Cortex of kidney (tissue), 1 donor: ENCODE data around the gene EXOC2.
"Not testable (repeated sequence)": the region's sequence is repeated elsewhere in the genome, so short reads cannot be mapped to it uniquely, and the experiment has no call there.

Experiments used
- DNase-seq: peaks from one replicate; lab custom pipeline; 2025; lab: John Stamatoyannopoulos, UW

EXOC2 gene

DNA sequence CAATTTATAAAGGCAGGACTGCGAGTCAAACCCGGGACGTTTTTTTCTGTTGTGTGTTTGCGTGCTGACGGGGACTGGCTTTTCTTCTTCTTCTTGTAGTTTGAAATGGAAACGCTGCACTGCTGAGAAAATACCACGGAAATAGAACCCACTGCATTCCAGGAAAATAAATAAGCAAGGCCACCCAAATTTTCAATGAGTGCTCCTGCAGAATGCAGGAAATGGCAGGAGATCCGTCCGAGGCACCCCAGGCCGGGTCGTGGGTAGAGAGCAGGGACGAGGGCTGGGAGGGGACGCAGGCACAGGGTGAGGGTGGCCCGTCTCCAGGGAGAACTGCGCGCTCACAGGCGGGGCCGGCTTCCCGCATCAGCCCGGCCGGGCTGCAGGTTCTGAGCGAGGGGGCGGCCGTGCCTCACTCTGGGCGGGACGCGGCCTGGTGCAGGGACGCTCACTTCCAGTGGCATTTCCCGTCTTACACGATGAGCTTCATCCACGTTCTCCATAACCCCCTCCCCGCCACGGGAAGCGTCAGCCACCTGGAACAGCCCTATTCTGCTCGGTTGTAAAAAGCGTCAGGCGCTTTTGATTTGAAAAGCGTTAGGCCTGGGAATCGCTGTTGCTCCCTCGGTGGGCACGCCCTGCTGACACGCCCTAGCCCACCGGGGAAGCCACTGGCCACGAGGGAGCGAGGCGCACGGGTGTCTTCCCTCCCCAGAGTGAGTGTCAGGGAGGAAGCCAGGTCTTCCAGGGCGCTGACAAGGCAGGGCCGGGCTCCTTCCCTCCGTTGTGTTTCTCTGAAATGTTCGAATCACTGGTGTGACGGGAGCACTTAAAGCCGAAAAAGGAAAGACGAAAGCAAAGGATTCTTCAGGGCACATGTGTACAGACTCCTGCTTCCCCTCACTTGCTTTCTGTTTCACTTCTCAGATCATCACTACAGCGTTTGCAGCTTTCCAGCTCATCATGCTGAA, 17.9 kb upstream of the EXOC2 start:
- DNase-seq = no peak

DNA sequence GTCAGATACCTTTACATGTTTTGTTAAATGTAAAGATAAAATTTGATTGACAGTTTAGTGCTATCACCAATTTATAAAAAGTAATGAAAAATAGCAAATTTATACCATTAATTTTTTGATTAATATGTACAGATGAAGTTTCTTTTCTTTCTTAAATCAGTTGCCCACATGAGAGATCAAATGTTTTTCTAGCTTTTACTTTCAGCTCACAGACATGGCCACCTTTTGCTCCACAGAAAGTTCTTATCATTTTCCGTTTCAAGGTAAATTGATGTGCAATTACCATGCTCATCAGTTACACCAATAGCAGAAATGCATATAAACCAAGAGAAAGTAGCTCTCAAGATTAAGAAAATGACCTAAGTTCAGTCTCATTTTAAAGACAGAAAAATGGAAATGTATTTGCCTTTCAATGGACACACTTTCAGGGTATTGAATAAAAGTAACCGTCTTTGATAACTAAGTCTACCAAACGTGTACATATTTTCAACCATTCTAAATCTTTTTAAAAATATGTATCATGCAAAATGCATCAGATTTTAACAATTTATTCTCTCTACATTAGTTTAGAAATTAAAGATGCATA, 16.6 kb upstream of the EXOC2 start:
- no peak for DNase-seq

DNA sequence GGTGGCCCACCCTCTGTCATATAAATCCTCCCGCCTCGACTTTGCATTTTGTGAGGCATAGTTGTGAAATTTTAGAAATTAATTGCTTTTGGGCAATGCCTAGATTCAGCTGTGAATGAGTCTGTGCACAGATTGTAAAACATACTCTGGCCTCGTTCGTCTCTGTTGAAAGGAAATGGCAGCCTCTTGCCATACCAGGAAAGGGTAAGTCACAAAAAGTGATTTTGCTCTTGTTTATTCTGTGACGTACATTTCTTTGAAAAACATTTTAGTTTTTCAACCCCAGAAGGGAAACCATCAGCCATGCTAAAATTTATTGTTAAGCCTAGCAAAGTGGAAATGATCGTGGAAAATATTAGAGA, 15.3 kb upstream of the EXOC2 start:
- DNase-seq = no peak

DNA sequence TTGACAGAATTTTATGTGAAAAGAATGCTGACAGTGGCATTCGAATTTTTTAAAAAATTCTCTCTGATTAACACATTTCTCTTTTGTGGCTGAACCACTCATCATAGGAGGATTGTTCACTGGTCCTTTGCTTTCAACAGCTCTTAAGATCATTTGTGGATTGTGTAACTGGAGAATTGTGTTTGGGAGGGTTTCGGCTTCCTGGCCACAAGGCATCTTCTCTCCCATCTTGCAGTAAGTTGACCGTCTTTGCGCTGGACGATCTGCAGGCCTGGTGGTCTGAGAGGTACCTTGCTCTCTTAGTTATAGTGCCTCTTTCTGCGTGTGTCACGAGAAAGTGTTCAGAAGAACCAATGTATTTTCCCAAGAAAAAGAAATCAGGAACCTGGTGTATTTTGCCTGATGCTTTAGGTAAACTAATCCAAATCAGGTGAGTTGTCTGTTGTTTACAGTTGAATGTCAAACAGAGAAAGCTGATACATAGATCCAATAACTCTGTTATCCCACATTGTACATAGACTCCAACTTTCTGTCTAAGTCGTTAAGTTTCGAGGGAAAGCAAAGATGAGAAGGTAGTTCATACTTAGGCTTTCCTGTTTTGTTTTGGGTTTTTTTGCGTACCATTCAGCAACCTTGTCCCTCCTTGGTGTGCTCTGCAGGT, 14.8 kb upstream of the EXOC2 start:
- DNase-seq = no peak

DNA sequence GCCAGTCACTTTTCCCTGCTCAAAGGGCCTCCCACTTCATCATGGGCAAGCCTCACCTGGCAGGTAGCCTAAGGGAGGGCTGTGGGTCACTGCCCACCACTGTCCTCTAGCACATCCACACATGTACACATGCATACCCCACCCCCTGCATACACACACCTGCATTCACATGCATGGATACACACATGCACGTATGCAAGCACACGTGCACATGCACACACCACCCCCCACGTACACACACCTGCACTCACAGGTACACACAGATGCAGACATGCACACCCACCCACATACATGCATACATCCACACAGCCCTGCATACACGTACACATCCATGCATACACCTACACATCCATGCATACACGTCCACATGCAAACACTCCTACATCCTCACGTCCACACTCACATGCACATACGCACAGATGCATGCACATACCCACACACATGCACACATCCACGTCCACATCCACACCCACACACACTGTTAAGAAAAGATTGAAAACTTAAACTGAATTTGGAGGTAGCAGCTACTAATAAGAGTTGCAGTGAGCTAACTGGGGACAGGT, 14.0 kb upstream of the EXOC2 start:
- no peak for DNase-seq

DNA sequence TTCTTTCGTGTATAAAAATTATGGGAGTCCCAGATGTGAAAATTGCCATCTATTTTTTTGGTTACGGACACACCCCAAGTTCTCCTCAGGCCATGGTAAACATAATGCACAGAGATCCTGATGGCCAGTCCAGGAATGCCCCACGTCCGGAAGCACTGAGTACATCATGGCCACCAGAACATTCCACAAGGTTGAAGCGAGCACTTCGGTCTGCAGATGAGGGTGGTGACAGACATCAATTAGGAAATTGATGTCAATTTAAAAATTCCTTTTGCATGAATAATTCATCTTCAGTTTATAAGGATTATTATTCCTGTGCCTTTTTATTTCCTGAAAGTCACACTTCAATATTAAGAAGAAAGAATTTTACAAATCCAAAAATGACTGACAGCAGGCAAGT, 13.2 kb upstream of the EXOC2 start:
- DNase-seq = no peak

DNA sequence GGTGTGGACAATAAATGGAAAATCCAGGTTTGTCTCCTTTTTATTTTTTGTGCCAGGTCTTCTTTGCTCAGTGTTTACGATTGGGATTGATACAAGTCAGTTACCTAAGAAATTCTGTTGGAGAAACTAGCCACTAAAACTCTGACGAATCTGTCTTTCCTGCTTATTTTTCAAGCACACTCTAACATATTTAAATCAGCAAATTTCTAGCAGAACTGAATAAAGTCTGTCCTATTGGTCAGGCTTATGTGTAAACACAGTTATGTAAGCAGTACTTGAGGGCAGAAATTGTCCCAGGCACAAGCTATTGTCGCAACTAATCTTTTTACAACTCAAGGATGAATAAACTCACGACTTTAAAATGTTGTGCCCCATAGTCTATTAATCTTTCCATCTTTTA, 12.1 kb upstream of the EXOC2 start:
- no peak for DNase-seq

DNA sequence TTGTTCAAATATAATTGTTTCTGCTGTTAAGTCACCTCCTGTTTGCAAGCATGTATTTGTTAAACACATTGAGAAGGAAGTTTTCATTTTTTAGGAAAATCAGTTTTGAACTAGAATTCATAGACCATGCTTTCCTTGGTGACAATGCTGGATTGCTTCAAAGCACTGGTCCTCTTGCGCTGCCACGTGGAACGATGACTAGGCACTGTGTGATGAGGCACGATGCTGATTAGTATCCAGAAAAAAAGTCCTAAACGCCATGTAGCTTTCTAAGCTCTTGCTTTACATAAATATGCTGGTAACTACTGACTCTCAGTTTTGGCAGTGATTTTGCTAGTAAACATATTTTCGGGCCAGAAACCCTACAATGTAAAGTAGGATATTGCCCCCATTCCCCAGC, 11.1 kb upstream of the EXOC2 start:
- no peak for DNase-seq

DNA sequence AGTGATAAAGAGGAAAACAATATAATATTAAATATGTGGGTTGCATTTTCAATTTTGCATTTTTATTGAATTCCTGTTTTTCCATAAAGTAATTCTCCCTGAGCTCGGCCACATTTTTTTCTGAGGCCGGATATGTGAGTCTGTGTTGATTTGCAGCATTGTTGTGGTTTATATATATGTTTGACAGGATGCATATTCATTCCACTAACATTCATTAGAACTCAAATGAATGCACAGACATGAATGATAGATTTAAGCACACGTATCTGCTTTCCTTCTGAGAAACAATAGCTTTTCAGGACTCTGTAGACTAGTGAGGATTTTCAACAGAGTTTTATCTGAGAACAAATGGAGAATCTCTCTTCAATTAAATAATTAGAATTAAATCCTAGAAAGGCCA, 10.6 kb upstream of the EXOC2 start:
- no peak for DNase-seq

DNA sequence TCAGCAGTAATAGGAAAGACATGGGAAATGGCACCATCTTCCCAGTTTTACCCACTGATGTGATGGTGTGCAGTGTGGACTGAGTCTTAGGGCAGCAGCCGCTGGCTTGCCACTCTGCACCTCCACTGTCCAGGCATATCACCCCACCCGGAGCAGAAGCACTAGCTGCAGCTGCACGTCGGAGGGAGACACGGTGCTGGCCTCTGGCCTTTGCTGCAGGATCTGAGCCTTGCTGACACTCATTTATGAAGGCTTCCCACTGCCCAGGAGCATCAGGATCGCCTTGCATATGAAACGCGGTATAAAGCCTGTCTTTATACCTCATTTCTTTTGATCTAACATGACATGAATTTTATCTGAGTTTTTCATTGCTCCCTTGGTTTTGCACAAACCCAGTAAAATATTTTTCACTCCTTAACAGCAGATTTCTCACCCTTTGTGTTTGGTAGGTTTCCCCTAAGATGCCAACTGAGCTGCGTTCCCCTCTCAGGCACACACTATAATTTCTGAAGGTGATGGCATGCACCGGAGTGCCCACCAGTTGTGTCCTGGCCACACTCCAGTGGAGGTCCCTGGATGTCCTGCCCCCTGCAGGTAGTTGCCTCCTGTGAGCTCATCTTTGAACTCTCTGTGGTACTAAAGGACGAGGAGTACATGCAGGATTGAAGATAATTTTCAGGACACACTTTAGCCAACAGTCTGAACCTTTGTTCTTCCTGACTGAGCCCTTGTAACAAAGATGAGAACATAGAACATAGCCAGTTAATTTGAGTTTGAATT, 9.0 kb upstream of the EXOC2 start:
- DNase-seq = no peak

DNA sequence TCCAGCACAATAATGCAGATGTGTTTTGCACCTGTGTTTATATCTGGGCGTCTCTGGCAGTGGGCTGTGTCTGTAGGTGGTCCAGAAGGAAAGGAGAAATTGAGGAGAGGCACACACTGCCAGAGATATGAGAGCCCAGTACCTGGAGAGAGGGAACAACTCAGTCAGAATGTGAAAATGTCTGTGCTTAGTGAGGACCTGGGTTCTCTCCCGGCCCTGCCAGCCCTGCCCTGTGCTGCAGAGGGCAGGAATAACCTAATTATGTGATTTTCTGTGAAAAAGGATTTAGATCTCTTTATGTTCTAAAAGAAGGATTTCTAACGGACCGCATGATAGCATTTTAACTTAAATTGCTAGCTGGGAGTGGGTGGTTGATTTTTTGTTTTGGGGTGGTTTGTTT, 8.3 kb upstream of the EXOC2 start:
- no peak for DNase-seq

DNA sequence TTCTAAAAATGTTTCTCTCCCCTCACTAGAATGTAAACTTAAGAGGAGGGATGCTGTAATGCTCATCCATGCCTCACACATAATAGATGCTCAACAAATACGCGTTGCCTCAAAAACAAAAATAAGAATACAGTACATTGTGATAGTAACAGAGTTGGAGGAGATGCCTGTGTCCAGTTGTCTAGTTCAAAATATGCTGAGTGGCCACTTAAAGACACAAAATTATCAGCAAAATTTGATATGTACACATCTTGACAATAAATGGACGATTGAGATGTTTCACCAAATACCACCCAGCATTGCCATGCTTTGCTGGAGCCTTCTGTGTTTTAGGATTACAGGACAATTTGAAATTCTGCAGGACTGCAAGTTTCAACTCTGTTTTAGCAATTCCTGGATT, 7.6 kb upstream of the EXOC2 start:
- no peak for DNase-seq

DNA sequence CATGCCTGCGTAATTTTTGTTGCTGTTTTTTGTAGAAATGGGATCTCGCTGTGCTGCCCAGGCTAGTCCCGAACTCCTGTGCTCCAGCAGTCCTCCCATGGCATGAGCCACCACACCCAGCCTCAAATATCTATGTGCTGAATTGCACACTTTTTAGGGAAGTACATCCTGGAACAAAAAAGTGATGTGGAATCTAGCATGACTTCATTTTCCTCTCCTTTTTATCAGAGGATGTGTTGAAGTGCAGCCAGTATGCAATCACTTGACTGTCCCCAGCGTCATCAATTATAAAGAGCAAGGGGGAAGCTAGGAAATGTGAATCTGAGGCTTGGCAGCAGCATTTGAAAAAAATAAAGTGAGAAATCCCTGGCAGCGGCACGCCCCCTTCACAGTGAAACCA, 6.4 kb upstream of the EXOC2 start:
- no peak for DNase-seq

DNA sequence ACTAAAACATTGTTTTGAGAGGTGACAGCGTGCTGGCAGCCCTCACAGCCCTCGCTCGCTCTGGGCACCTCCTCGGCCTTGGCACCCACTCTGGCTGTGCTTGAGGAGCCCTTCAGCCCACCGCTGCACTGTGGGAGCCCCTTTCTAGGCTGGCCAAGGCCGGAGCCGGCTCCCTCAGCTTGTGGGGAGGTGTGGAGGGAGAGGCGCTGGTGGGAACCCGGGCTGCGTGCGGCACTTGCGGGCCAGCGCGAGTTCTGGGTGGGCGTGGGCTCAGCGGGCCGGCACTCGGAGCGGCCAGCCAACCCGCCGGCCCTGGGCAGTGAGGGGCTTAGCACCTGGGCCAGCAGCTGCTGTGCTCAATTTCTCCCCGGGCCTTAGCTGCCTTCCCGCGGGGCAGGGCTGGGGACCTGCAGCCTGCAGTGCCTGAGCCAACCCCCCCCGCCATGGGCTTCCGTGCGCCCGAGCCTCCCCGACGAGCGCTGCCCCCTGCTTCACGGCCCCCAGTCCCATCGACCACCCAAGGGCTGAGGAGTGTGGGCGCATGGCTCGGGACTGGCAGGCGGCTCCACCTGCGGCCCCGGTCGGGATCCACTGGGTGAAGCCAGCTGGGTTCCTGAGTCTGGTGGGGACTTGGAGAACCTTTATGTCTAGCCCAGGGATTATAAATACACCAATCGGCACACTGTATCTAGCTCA, 1.6 kb upstream of the EXOC2 start:
- DNase-seq = not testable (repeated sequence)

DNA sequence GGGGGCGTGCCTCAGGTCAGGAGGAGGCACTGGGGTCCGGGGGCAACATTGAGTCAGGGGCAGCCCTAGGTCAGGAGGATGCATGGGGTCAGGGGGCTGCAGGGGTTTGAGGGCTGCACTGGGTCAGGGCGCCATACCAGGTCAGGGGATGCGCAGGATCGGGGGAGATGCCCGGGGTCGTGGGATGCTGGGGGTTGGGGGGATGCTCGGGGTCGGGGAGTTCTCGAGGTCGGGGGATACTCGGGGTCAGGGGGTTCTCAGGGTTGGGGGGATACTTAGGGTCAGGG, 727 bp upstream of the EXOC2 start:
- no peak for DNase-seq

DNA sequence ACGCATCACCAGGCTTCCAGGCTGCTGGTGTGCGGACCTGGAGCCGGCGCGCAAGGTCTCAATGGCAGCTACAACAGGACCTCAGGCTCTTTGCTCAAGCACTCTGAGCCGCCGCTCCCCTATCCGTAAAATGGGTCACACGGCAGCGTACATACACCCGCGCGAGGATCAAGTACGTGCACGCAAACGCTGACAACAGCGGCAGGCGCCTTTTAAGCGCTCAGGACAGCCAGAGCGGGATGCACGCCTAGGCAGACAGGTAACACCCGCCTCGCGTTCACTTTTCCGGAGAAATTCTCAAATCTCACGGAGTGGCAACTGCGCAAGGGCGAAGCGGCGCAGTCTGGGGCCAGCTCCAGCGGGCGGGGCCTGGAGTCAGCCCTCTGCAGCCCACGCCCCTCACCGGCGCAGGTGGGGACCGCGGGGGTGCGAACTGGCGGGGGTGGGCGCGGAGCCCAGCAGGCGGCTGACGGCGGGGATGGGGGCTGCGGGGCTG, 535 bp downstream of the EXOC2 start:
- DNase-seq = no peak

DNA sequence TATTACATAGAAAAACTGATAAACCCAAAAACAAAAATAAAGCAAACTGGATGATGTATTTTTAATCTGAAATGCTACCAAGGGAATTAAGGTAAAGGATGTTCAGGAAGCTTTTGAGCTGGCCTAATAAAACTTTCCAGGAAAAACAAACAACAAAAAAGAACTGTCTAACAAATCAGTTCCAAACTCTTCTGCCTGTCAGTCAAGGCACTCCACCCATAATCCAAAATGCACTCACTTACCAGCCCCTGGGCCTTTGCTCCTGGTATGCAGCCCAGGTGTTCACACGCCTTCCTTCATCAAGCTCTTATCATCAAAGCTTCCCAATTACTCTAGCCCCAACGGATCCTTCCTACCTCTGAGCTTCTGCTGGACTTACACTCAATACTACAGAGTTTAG, 3.7 kb downstream of the EXOC2 start:
- no peak for DNase-seq

DNA sequence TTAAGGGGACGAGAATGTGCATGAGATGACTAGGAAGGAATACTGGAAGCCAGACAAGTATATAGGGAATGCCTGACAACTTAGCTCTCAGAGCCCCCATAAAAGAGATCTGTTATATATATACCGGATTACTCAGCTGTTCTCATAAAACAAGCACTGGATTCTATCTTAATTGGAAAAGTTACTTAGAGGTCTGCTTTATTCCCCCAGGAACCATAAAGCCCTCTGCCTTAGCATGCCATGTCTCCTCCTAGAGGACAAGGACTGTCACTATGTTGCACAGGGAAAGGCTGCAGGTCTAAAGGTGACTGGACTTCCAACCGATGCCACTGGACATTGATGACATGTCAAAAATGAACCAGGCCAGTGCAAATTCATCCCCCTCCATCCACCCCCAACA, 6.4 kb downstream of the EXOC2 start:
- no peak for DNase-seq

DNA sequence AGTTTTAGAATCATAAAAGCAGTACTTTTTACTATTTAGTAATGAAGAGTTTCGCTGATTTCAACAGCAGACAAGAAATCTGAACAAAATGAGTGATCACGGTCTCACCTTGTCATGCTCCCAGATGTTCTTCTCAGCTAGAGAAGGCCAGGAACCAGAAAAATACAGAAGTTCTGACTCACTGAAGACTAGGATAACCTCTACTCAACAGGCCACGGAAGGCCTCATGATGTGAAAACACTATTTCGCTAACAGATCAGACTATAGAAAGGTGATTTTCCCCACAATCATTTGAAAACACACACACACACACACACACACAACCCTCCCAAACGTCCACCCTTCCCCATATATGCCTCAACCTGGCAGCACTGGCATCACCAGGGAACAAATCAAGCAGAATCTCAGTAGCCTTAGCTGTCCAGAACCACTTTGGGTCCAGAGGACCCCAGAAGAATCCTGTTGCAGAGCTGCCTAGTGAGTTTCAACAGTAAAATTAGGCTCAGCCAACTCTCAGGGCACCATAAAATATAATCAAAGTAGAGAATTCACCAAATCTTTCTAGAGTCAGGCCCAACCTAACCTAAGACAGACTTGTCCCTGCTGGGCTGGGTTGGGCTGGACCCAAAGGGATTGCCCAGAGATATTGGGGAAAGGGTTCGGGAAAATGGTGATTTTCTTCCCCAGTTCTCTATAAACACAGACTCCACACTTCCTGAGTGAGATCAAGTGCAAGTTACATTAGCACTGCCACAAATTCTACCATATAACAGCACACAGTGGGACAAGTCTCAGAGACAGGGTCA, 7.9 kb downstream of the EXOC2 start:
- no peak for DNase-seq

DNA sequence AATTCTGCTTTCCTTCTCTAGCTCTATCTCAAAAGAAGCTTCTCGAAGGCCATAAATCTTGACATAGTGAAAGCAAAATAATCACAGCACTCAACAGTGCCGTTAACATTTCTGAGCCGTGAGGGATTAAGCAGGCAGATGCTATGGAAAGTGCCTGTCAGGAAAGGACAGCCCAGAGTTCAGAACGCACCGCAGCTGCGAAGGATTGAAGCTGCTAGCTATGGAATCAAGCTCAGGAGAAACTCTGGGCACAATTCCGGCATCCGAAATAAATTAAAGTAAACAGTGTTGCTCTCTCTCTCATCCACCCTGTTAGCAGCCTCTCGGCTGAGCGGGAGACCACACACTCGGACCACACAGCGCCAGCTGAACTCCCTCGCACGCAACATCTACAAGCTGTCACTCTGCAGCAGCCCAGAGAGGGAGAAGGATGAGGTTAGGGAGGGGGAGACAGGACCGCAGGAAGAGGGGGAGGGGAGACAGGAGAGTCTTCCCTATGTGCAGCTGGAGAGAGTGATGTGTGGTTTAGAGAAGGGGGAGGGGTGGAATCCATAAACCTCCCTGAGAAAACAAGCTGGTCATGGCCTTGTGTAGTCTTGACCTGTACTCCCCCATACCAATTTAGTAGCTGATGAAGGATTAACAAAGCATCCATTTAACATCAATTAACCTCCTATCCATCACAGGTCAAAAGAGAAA, 9.0 kb downstream of the EXOC2 start:
- DNase-seq = no peak
